GM21381 (cell line): ENCODE measurements around the gene CCDC81.

Experiments
- ATAC-seq: cut with Tn5 transposase; IDR thresholded peaks from one replicate; pipeline ENCODE4 v1.9.1; 2021; ENCODE audit warnings: mild to moderate bottlenecking, moderate library complexity; ENCODE audit not compliant: unreplicated experiment

The CCDC81 gene

DNA sequence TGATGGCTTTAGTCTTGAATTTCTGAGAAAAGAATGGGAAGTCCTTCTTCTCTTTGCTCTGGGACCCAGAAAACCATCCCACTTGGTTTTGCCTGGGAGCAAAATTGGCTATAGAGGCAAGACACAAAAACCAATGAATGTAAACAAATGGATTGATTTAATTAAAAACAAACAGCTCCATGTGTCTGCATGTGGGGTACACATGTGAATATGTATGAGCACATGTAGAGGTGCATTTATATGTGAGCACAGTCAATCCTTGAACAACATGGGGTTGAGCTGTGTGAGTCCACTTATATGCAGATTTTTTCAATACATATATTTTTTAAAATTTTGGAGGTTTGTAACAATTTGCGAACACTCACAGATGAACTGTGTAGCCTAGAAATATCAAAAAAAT lies 87.2 kb downstream of the CCDC81 start:
- no peak for ATAC-seq

DNA sequence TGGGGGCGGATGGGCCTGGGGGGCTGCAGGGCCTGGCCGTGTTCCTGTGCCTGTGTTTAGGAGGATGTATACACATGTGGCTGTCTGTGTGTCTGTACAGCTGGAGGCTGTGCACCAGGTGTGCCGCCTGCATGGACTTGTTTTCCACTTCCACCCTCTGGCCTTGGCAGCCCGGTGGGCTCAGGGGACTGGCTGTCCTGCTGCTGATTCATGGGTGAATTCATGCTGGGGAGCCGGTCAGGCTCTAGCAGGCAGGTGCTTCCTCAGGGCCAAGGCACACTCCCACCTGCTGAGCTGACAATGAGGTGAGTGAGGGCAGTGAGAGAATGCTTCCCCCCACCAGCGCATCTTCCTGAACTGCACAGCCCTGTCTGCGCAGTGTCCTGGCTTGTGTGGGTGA lies 88.4 kb downstream of the CCDC81 start:
- ATAC-seq: no peak

DNA sequence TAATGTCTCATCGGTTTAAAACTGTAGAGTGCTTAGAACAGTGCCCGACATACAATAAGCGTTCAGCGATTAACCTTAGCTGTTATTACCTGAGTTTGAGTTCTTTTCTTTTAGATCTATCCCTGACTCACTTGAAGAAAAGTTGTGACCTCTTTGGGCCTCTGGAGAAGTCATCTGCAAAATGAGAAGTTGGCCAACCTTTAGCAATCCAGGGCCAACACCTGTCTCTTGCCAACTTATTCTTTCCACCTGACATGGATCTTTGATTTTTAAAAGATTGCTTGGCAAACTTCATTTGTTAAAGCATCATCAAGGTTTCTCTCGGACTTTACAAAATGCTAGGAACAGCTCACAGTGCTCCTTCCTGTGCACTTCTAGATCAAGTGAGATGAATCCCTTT lies 89.3 kb downstream of the CCDC81 start:
- ATAC-seq: no peak

DNA sequence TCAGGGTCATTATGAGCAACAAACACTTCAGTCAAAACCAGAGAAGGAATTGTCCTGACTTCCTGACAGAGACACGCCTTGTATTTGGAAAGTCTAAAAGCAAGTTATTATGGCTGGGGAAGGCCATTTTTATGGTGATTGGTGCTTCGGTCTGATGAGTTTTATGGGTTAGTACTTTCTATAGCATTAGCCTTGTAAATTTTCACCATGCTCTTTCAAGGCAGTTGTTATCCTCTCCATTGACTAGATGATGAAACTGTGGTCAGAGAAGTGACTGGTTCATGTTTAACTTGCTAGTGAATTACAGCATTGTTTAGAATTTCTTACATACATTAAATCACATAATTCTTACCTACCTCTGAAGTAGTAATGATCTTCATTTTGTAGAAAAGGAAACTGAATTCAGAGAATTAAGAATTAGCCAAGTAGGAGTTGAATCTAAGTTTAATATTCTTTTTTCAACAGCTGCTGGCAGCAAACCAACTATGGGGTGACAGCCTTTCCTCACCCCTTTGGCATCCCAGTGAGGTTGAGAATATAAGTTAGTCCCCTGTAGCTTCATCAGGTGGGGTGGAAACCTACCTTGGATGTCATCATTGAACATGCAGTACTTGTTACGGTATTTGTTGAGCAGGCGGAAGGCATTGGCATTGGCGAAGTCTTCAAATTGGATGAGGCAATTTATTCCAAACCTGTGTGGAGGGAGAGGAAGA lies 90.0 kb downstream of the CCDC81 start:
- no peak for ATAC-seq

DNA sequence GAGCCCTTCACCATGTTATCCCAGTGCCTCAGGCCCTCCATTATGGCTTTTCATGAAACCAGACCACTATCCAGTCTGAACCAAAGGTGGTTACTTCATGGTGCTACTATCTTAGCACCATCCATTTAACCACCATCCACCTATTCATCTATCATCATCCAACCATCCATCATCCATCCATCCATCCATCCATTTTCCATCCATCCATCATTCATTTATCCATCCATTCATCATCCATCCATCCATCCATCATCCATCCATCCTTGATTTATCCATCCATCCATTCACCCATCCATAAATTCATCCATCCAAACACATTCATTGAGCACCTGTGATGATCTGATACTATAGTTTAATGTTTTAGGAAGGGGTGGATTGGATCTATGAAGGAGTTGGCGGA lies 93.5 kb downstream of the CCDC81 start:
- ATAC-seq: no peak

DNA sequence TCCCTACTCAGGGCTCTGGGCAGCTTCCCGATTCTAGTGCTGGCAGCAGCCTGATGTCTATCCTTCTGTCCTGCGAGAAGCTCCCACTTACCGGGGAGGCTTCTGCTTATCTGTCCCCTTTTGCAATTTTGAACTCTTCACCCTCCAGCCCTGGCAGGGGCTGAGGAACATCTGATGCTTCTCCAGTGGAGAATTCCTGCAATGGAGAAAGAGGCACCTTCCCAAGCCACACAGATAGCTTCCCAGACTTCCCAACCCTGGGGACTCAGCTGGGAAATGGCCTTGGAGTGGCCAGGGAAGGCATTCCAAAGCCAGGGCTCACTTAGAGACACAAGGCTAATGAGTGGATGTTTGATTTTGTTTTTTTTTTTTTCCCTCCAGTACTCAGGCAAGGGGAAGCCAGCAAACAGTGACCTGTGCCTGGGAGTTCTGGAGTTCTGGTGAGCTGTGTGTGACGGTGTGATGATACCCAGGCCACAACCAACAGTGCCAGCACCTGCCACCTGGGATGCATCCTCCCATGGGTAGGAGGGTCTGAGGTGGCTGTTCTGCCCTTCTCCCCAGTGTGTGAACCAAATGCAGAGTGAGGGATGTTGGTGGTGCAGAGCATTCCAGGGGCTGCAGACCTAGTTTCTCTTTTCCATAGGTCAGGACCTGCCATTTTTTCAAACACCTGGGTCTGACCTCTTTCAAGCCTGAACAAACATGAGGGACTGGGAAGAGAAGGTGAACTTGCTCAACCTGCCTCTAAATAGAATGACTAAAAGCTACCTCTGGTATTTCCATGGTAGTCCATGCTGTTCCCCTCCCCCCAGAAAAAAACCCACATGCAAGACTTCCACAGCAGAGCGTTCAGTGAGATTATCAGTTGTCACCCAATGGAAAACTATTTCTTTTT lies 95.1 kb downstream of the CCDC81 start:
- no peak for ATAC-seq
